Measurements from ENCODE around the gene DCAKD.

DNA sequence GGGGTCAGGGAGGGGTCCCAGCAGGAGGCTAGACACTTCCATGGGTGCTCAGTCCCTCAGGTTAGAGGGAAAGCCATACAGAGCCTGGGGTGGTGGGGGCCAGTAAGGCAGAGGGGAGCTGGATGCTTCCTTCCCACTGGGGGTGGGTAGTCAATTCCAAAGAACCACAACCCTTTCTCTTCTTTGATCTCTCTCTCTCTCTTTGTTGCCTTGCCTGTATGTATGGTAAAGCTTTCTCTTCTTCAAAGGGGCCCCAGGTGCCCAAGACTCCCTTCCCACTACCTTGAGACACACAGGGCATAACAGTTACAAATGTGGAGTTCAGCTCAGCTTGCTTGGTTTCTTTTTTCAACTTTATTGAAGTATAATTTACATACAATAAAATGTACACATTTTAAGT is 52.8 kb downstream of the DCAKD start:
- TF ChIP-seq POLR2A (IDR thresholded peaks at IDR 0.05; ENCODE audit: low read length), result no peak
- no peak for TF ChIP-seq GATA1 (IDR thresholded peaks at IDR 0.05; ENCODE audit: low read depth, low read length)

Data from erythroblast (primary cell).